K562 (cell line): ENCODE results near the gene NDUFAF8. TPM values are rescaled to one million over a fixed set of nuclear protein-coding genes. Genes with fewer than 3 reads are reported as not detected.

Experiments used
- ATAC-seq: fragments of 200-7000 bp; cut with Tn5 transposase; 3 replicates; pipeline ENCODE4 v1.9.1; 2020; ENCODE audit warnings: moderate library complexity
- BruUV-seq: library from RNA; stranded (reverse); fragments of 400-500 nt; replicated peaks from 2 replicates; lab custom pipeline; 2021; lab: Mats Ljungman, UMichigan
- CTCF ChIA-PET: fragments of 300-600 bp; formaldehyde crosslinking; extraction: SDS; loops from one replicate; lab custom pipeline; 2021; ENCODE audit warnings: low intra/inter-chr PET ratio; lab: Yijun Ruan, JAX
- POLR2A ChIA-PET: fragments of 300-600, 350-650 bp; sonication (Branson Sonifier 250); formaldehyde crosslinking; extraction: SDS; loops from one replicate; lab custom pipeline; 2021; ENCODE audit warnings: antibody characterized with exemption, inconsistent platforms; lab: Yijun Ruan, JAX
- DNase-seq, 4 experiments: peaks; one replicate each; pipeline versions ENCODE4 v3.0.0 to v3.0.0-alpha.2; 2011 to 2018; ENCODE audit warnings: low spot score in 3 of 4, mixed read lengths in 3 of 4; ENCODE audit errors: extremely low read depth in 1 of 4
- FAIRE-seq: peaks from 2 replicates; lab custom pipeline; 2011; peaks lifted over from hg19 to GRCh38; lab: Jason Lieb, UNC
- H2AFZ ChIP-seq: 2 replicates; pipeline ENCODE4 v1.6.0; 2011; ENCODE audit warnings: low read depth, low read length, control low read depth, inconsistent platforms
- H3K27ac ChIP-seq: fragments of 200-600 bp; 3 replicates; pipeline ENCODE4 v1.8.0; 2011; ENCODE audit warnings: low read depth, mild to moderate bottlenecking, control low read depth, inconsistent platforms, low read length, moderate library complexity, mixed read lengths; ENCODE audit errors: extremely low read depth
- H3K27me3 ChIP-seq, 2 experiments: fragments of 300-600 bp in 1 of 2; 2 replicates in 1 of 2; 3 replicates in 1 of 2; pipeline versions ENCODE4 v1.6.0 to v1.8.0; 2011; ENCODE audit warnings: inconsistent platforms in 2 of 2, low read length in 2 of 2, mild to moderate bottlenecking in 1 of 2, mixed read lengths in 1 of 2, moderate library complexity in 1 of 2; ENCODE audit not compliant: control insufficient read depth in 2 of 2, insufficient read depth in 2 of 2
- H3K36me3 ChIP-seq: fragments of 300-600 bp; 3 replicates; pipeline ENCODE4 v1.8.0; 2011; ENCODE audit warnings: mild to moderate bottlenecking, low read length, inconsistent platforms; ENCODE audit not compliant: control insufficient read depth, insufficient read depth
- H3K4me1 ChIP-seq, 2 experiments: fragments of 200-600 bp in 1 of 2; replicated peaks in 1 of 2; 2 replicates in 1 of 2; 3 replicates in 1 of 2; pipeline versions ENCODE4 v1.5.1 to v1.8.0; 2011; ENCODE audit warnings: inconsistent platforms in 2 of 2, low read length in 2 of 2, mild to moderate bottlenecking in 1 of 2, mixed read lengths in 1 of 2, moderate library complexity in 1 of 2; ENCODE audit not compliant: control insufficient read depth in 2 of 2, insufficient read depth in 2 of 2
- H3K4me2 ChIP-seq: 2 replicates; pipeline ENCODE4 v1.6.1; 2011; ENCODE audit warnings: low read length, control low read depth, inconsistent platforms, mixed read lengths; ENCODE audit not compliant: insufficient read depth
- H3K4me3 ChIP-seq: fragments of 200-600 bp; sonication (generic), shearing (Covaris generic); 2 replicates; pipeline ENCODE4 v1.5.1; 2016; ENCODE audit warnings: control low read depth, inconsistent platforms
- H3K79me2 ChIP-seq: fragments of 200-600 bp; 3 replicates; pipeline ENCODE4 v1.8.0; 2011; ENCODE audit warnings: low read length, inconsistent platforms; ENCODE audit not compliant: control insufficient read depth, insufficient read depth
- H3K9ac ChIP-seq, 2 experiments: 2 replicates each; pipeline versions ENCODE4 v1.6.0 to v1.6.1; 2011; ENCODE audit warnings: low read depth in 2 of 2, low read length in 2 of 2, control low read depth in 1 of 2, inconsistent platforms in 1 of 2, mild to moderate bottlenecking in 1 of 2, mixed read lengths in 1 of 2; ENCODE audit not compliant: insufficient read depth in 1 of 2
- H3K9me1 ChIP-seq: one replicate; pipeline ENCODE4 v1.6.0; 2011; ENCODE audit warnings: inconsistent platforms, mild to moderate bottlenecking, low read length, moderate library complexity; ENCODE audit not compliant: control insufficient read depth, insufficient read depth
- H3K9me3 ChIP-seq: replicated peaks from 2 replicates; pipeline ENCODE4 v1.5.1; 2011; ENCODE audit warnings: low read depth, low read length, inconsistent platforms; ENCODE audit not compliant: control insufficient read depth, insufficient read depth
- H4K20me1 ChIP-seq: replicated peaks from 2 replicates; pipeline ENCODE4 v1.6.1; 2011; ENCODE audit warnings: low read length, inconsistent platforms, mixed read lengths; ENCODE audit not compliant: control insufficient read depth, insufficient read depth
- SMARCA4 ChIP-seq: fragments of 450-650 bp; IDR thresholded peaks from 2 replicates; pipeline ENCODE4 v1.6.1; 2016
- TCFL5 ChIP-seq: fragments of 250-450 bp; sonication (Bioruptor Pico); conservative IDR thresholded peaks from 2 replicates; pipeline ENCODE4 v1.6.1; 2021; ENCODE audit warnings: mild to moderate bottlenecking, moderate library complexity, matching md5 sums
- ZNF445 ChIP-seq: fragments of 250-450 bp; sonication (Bioruptor Pico); IDR thresholded peaks from 2 replicates; pipeline ENCODE4 v1.4.0; 2020; ENCODE audit warnings: low read depth, mild to moderate bottlenecking, moderate library complexity
- WGBS: fragments of 100-300 bp; shearing (Covaris generic); methylation state at CpG from one replicate; pipeline ENCODE4 v1.1.6; 2016; ENCODE audit warnings: low coverage, mixed read lengths; ENCODE audit not compliant: insufficient coverage; ENCODE audit errors: missing lambda C conversion rate; 5-methylcytosine and 5-hydroxymethylcytosine counted together
- in situ Hi-C: fragments of 300-500 bp; cut with MboI; formaldehyde crosslinking; loops from 4 replicates; pipeline ENCODE4 v1.15.0; 2018; ENCODE audit warnings: inconsistent platforms, mixed read lengths
- intact Hi-C: fragments of 100-400 bp; cut with micrococcal nuclease; formaldehyde crosslinking; loops from 2 replicates; pipeline ENCODE4 v1.14.2; 2022
- polyA plus RNA-seq, 8 experiments: library from polyadenylated mRNA; depleted of rRNA in 4 of 8; stranded (reverse) in 5 of 8; unstranded in 3 of 8; fragments of >200 nt; fragmentation: Nextera tagmentation in 2 of 8; fragmentation: Illumina TruSeq in 1 of 8; extraction: Ambion mirVana in 2 of 8; extraction: Trizol in 1 of 8; gene quantifications; 2 replicates each; pipeline versions ENCODE4 v1.2.1 to v1.2.3, GENCODE V29; 2011 to 2014; ENCODE audit warnings: inconsistent platforms in 1 of 8, missing spikeins in 1 of 8
- total RNA-seq, 7 experiments: library from RNA; depleted of rRNA in 6 of 7; stranded (reverse); fragments of >200 nt in 6 of 7; fragmentation: Illumina TruSeq in 2 of 7; extraction: Trizol in 2 of 7; gene quantifications; 2 replicates each; pipeline versions ENCODE4 v1.2.1 to v1.2.3, GENCODE V29; 2011 to 2021; ENCODE audit warnings: low replicate concordance in 1 of 7
- TF ChIP-seq, protein P1 (sequence below): sonication (generic); formaldehyde crosslinking; IDR thresholded peaks from 2 replicates; pipeline ENCODE4 v1.8.0; 2022; ENCODE audit warnings: mild to moderate bottlenecking, low read depth, missing genetic modification reagents

NDUFAF8 gene
- total and polyA plus RNA-seq, 9 of the 15 experiments (the other 6 are each of a cell fraction or from before 2014, with no cell fraction given), result 13.5 to 144 (median 90.0) TPM

DNA sequence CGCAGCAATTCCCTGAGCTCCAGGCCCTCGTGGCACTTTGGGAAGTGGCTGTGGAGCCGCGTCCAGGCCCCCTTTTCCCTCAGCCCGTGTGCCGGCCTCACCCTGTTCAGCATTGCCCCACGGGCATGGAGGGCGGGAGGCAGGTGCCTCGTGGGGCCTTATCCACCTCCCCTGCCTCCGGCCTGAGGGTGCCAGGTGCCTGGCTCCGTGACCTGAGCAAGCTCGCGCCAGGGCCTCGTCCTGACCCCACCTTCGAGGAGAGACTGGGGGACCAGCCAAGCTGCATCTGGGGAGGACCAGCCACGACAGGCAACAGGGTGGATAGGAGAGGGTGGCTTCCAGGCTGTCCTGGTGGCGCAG lies 46.1 kb upstream of the NDUFAF8 start:
- in situ Hi-C loops (no loop called here), intact Hi-C loops (no loop called here)
- Histone ChIP-seq H3K9me1 (no peaks in the 10 kb centered on the region), H3K4me3 (no peak overlapping the region), H3K4me2 (no peak overlapping the region), H3K9me3 (no peaks in the 10 kb centered on the region), H3K9ac (peak overlapping the region in 1 of 2 experiments; percentile 80; a peak in 1 of 4 replicates), H4K20me1 (no peaks in the 10 kb centered on the region), H3K4me1 (peaks cover 10 to 76% of the 10 kb centered on the region in 2 experiments), H3K27me3 (no peaks in the 10 kb centered on the region), H2AFZ (no peak overlapping the region), H3K79me2 (no peaks in the 10 kb centered on the region), H3K27ac (no peak overlapping the region), H3K36me3 (peaks cover 2% of the 10 kb centered on the region; the same call in 1 of the 3 replicates)
- ATAC-seq (no peak), FAIRE-seq (no peak), DNase-seq (no peak)
- ChIA-PET CTCF (no interaction called here), POLR2A (no interaction called here)
- WGBS, result 94% methylated on average over 10 of the region's 17 CpGs
- no peak for TF ChIP-seq ZNF445 (CRISPR knock-in tag)
- no peak for TF ChIP-seq SMARCA4
- no peak for TF ChIP-seq TCFL5 (CRISPR knock-in tag)
- TF ChIP-seq, protein P1, sequence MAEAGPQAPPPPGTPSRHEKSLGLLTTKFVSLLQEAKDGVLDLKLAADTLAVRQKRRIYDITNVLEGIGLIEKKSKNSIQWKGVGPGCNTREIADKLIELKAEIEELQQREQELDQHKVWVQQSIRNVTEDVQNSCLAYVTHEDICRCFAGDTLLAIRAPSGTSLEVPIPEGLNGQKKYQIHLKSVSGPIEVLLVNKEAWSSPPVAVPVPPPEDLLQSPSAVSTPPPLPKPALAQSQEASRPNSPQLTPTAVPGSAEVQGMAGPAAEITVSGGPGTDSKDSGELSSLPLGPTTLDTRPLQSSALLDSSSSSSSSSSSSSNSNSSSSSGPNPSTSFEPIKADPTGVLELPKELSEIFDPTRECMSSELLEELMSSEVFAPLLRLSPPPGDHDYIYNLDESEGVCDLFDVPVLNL (CRISPR knock-in tag), result no peak
- no TSS peak for BruUV-seq
